IMR-90 (cell line): Measurements from ENCODE around the gene MMP25. TPM values are rescaled to one million over a fixed set of nuclear protein-coding genes. Genes with fewer than 3 reads are reported as not detected.

Source experiments
- ATAC-seq: fragments of 200-7000 bp; cut with Tn5 transposase; 2 replicates; pipeline ENCODE4 v1.9.1; 2020; ENCODE audit warnings: low read depth, mild to moderate bottlenecking, moderate library complexity
- BruUV-seq: library from RNA; stranded (reverse); fragments of 400-500 nt; replicated peaks from 2 replicates; lab custom pipeline; 2021; lab: Mats Ljungman, UMichigan
- CTCF ChIA-PET: fragments of 300-600 bp; formaldehyde crosslinking; extraction: SDS; loops from one replicate; lab custom pipeline; 2021; ENCODE audit warnings: antibody characterized with exemption; lab: Yijun Ruan, JAX
- POLR2A ChIA-PET: fragments of 300-600 bp; sonication (Branson Sonifier 250); formaldehyde crosslinking; loops from one replicate; lab custom pipeline; 2022; ENCODE audit warnings: antibody characterized with exemption; ENCODE audit not compliant: unreplicated experiment; lab: Charles Lee
- DNase-seq: peaks from one replicate; pipeline ENCODE4 v3.0.0; 2013
- H2AFZ ChIP-seq: replicated peaks from 2 replicates; pipeline ENCODE3; 2013; ENCODE audit warnings: low read length, mild to moderate bottlenecking; ENCODE audit not compliant: poor library complexity
- H2AK5ac ChIP-seq: 2 replicates; pipeline ENCODE4 v1.6.1; 2013; ENCODE audit warnings: low read depth, low read length, inconsistent platforms
- H2AK9ac ChIP-seq: replicated peaks from 2 replicates; pipeline ENCODE3; 2013; ENCODE audit warnings: mild to moderate bottlenecking, low read depth, low read length, moderate library complexity; ENCODE audit not compliant: poor library complexity
- H2BK120ac ChIP-seq: 2 replicates; pipeline ENCODE4 v1.6.1; 2013; ENCODE audit warnings: low read depth, low read length, inconsistent platforms
- H2BK15ac ChIP-seq: 3 replicates; pipeline ENCODE4 v1.6.1; 2013; ENCODE audit warnings: low read depth, low read length, inconsistent platforms
- H2BK20ac ChIP-seq: 2 replicates; pipeline ENCODE4 v1.6.1; 2013; ENCODE audit warnings: low read depth, mild to moderate bottlenecking, inconsistent platforms, low read length, moderate library complexity
- H2BK5ac ChIP-seq: 2 replicates; pipeline ENCODE4 v1.6.1; 2013; ENCODE audit warnings: mild to moderate bottlenecking, low read depth, low read length, inconsistent platforms; ENCODE audit not compliant: poor library complexity, severe bottlenecking
- H3K14ac ChIP-seq: replicated peaks from 2 replicates; pipeline ENCODE4 v1.6.1; 2013; ENCODE audit warnings: low read depth, low read length, inconsistent platforms
- H3K18ac ChIP-seq: 2 replicates; pipeline ENCODE4 v1.6.1; 2013; ENCODE audit warnings: low read depth, low read length, control low read depth
- H3K23ac ChIP-seq: 2 replicates; pipeline ENCODE4 v1.6.1; 2013; ENCODE audit warnings: low read depth, low read length, inconsistent platforms
- H3K27ac ChIP-seq: 2 replicates; pipeline ENCODE4 v1.5.1; 2013; ENCODE audit warnings: mild to moderate bottlenecking, control low read depth, low read length; ENCODE audit not compliant: insufficient read depth
- H3K27me3 ChIP-seq: 2 replicates; pipeline ENCODE4 v1.6.1; 2013; ENCODE audit warnings: low read length; ENCODE audit not compliant: control insufficient read depth, insufficient read depth
- H3K36me3 ChIP-seq: 2 replicates; pipeline ENCODE4 v1.6.1; 2013; ENCODE audit warnings: low read length, mixed read lengths; ENCODE audit not compliant: control insufficient read depth, insufficient read depth
- H3K4ac ChIP-seq: 2 replicates; pipeline ENCODE4 v1.6.1; 2013; ENCODE audit warnings: low read depth, low read length, inconsistent platforms
- H3K4me1 ChIP-seq: 2 replicates; pipeline ENCODE4 v1.6.1; 2013; ENCODE audit warnings: low read length, mixed read lengths; ENCODE audit not compliant: control insufficient read depth, insufficient read depth
- H3K4me2 ChIP-seq: 2 replicates; pipeline ENCODE4 v1.6.1; 2013; ENCODE audit warnings: low read depth, mild to moderate bottlenecking, control low read depth, low read length, moderate library complexity
- H3K4me3 ChIP-seq: 2 replicates; pipeline ENCODE4 v1.5.1; 2013; ENCODE audit warnings: low read depth, mild to moderate bottlenecking, control low read depth, low read length, moderate library complexity; ENCODE audit not compliant: insufficient read depth
- H3K56ac ChIP-seq: 2 replicates; pipeline ENCODE4 v1.6.1; 2013; ENCODE audit warnings: low read length, inconsistent platforms; ENCODE audit not compliant: insufficient read depth; ENCODE audit errors: extremely low read depth
- H3K79me1 ChIP-seq, 2 experiments: 2 replicates each; pipeline ENCODE4 v1.6.1; 2013; ENCODE audit warnings: low read length in 2 of 2, inconsistent platforms in 1 of 2, low read depth in 1 of 2
- H3K9ac ChIP-seq: 2 replicates; pipeline ENCODE4 v1.6.1; 2013; ENCODE audit warnings: low read depth, low read length, control low read depth
- H3K9me1 ChIP-seq: 2 replicates; pipeline ENCODE4 v1.6.1; 2013; ENCODE audit warnings: low read length, inconsistent platforms; ENCODE audit not compliant: insufficient read depth
- H3K9me3 ChIP-seq: 2 replicates; pipeline ENCODE4 v1.6.1; 2013; ENCODE audit warnings: low read length; ENCODE audit not compliant: control insufficient read depth, insufficient read depth
- H4K20me1 ChIP-seq: 2 replicates; pipeline ENCODE4 v1.6.1; 2013; ENCODE audit warnings: low read length, inconsistent platforms; ENCODE audit not compliant: insufficient read depth
- H4K5ac ChIP-seq: 2 replicates; pipeline ENCODE4 v1.6.1; 2013; ENCODE audit warnings: mild to moderate bottlenecking, low read depth, low read length, control low read depth
- H4K8ac ChIP-seq, 2 experiments: 2 replicates each; pipeline ENCODE4 v1.6.1; 2013; ENCODE audit warnings: low read depth in 2 of 2, low read length in 2 of 2, control low read depth in 1 of 2, inconsistent platforms in 1 of 2
- H4K91ac ChIP-seq: 2 replicates; pipeline ENCODE4 v1.6.1; 2013; ENCODE audit warnings: low read depth, low read length, inconsistent platforms; ENCODE audit not compliant: insufficient read depth
- BHLHE40 ChIP-seq: fragments of 150-350 bp; IDR thresholded peaks from 2 replicates; pipeline ENCODE4 v1.6.1; 2016; ENCODE audit warnings: mild to moderate bottlenecking, low read depth, low read length
- CEBPB ChIP-seq: IDR thresholded peaks from 2 replicates; pipeline ENCODE4 v1.6.1; 2012; ENCODE audit warnings: low read depth, low read length, improper control_type of control experiment
- CHD1 ChIP-seq: IDR thresholded peaks from 2 replicates; pipeline ENCODE4 v1.6.1; 2012; ENCODE audit warnings: low read depth, low read length, improper control_type of control experiment
- CTCF ChIP-seq: conservative IDR thresholded peaks from 2 replicates; pipeline ENCODE4 v1.5.1; 2012; ENCODE audit warnings: mild to moderate bottlenecking, low read depth, low read length, improper control_type of control experiment
- ELK1 ChIP-seq: fragments of 150-350 bp; IDR thresholded peaks from 2 replicates; pipeline ENCODE4 v1.6.1; 2016; ENCODE audit warnings: low read depth, mild to moderate bottlenecking, low read length, moderate library complexity, borderline replicate concordance
- FOS ChIP-seq: fragments of 150-350 bp; IDR thresholded peaks from 2 replicates; pipeline ENCODE4 v1.6.1; 2016; ENCODE audit warnings: low read depth, low read length
- MAFK ChIP-seq: IDR thresholded peaks from 2 replicates; pipeline ENCODE4 v1.6.1; 2012; ENCODE audit warnings: low read depth, low read length, improper control_type of control experiment
- MAZ ChIP-seq: IDR thresholded peaks from 2 replicates; pipeline ENCODE4 v1.6.1; 2012; ENCODE audit warnings: low read depth, mild to moderate bottlenecking, low read length, improper control_type of control experiment, moderate library complexity, borderline replicate concordance
- MXI1 ChIP-seq: IDR thresholded peaks from 2 replicates; pipeline ENCODE4 v1.6.1; 2012; ENCODE audit warnings: low read depth, mild to moderate bottlenecking, low read length, moderate library complexity, borderline replicate concordance
- NFE2L2 ChIP-seq: fragments of 150-350 bp; IDR thresholded peaks from 2 replicates; pipeline ENCODE4 v1.6.1; 2016; ENCODE audit warnings: low read depth, mild to moderate bottlenecking, low read length
- POLR2A ChIP-seq: IDR thresholded peaks from 2 replicates; pipeline ENCODE4 v1.6.1; 2012; ENCODE audit warnings: mild to moderate bottlenecking, low read depth, low read length
- RAD21 ChIP-seq: IDR thresholded peaks from 2 replicates; pipeline ENCODE4 v1.6.1; 2012; ENCODE audit warnings: low read length, improper control_type of control experiment
- RCOR1 ChIP-seq: IDR thresholded peaks from 2 replicates; pipeline ENCODE4 v1.6.1; 2012; ENCODE audit warnings: mild to moderate bottlenecking, low read length, improper control_type of control experiment; ENCODE audit not compliant: insufficient replicate concordance
- RFX5 ChIP-seq: IDR thresholded peaks from 2 replicates; pipeline ENCODE4 v1.8.0; 2012; ENCODE audit warnings: low read depth, mild to moderate bottlenecking, low read length, moderate library complexity
- SMC3 ChIP-seq: fragments of 150-350 bp; IDR thresholded peaks from 2 replicates; pipeline ENCODE4 v1.6.1; 2016; ENCODE audit warnings: low read depth, mild to moderate bottlenecking, antibody characterized with exemption, low read length, moderate library complexity
- USF2 ChIP-seq: fragments of 150-350 bp; IDR thresholded peaks from 2 replicates; pipeline ENCODE4 v1.6.1; 2017; ENCODE audit warnings: mild to moderate bottlenecking, antibody characterized with exemption, low read length, low read depth
- WGBS, 2 experiments: methylation state at CpG; one replicate each; pipeline versions ENCODE4 v1.1.5 to v1.1.7; 2013; ENCODE audit warnings: missing lambda C conversion rate in 2 of 2; ENCODE audit not compliant: insufficient read length in 1 of 2; ENCODE audit errors: extremely low coverage in 2 of 2; 5-methylcytosine and 5-hydroxymethylcytosine counted together
- dilution Hi-C: fragments of 300-500 bp; cut with HindIII; formaldehyde crosslinking; loops from one replicate; pipeline ENCODE4 v1.14.3; 2018; ENCODE audit warnings: low sequenced_read_pairs; ENCODE audit not compliant: unreplicated experiment
- in situ Hi-C: fragments of 300-500 bp; cut with MboI; formaldehyde crosslinking; loops from 3 replicates; pipeline ENCODE4 v1.14.3; 2019; ENCODE audit warnings: low sequenced_read_pairs, inconsistent platforms, mixed read lengths
- intact Hi-C: fragments of 100-400 bp; cut with micrococcal nuclease; formaldehyde crosslinking; loops from 2 replicates; pipeline ENCODE4 v1.10.0; 2022
- polyA plus RNA-seq, 3 experiments: library from polyadenylated mRNA; depleted of rRNA; stranded (reverse); fragments of >200 nt; gene quantifications; 2 replicates each; pipeline ENCODE4 v1.2.3, GENCODE V29; 2012; ENCODE audit warnings: low replicate concordance in 1 of 3
- total RNA-seq: library from RNA; depleted of rRNA; stranded (reverse); fragments of >200 nt; gene quantifications from 2 replicates; pipeline ENCODE4 v1.2.3, GENCODE V29; 2012

The MMP25 gene
- total and polyA plus RNA-seq, 2 of the 4 experiments (the other 2 are of a cell fraction): 0.07 TPM; not detected in 1

- Histone ChIP-seq H2BK120ac (no peak overlapping the region), H4K91ac (no peak overlapping the region), H2AK5ac (no peak overlapping the region), H3K36me3 (no peaks in the 10 kb centered on the region), H3K14ac (no peak overlapping the region), H4K5ac (no peak overlapping the region), H3K9ac (no peak overlapping the region), H2BK15ac (no peak overlapping the region), H3K56ac (no peak overlapping the region), H2BK20ac (no peak overlapping the region), H3K4ac (no peak overlapping the region), H3K27me3 (peaks cover 17% of the 10 kb centered on the region), H3K9me3 (no peaks in the 10 kb centered on the region), H4K8ac (no peak overlapping the region), H4K20me1 (no peaks in the 10 kb centered on the region), H3K27ac (no peak overlapping the region), H3K9me1 (no peaks in the 10 kb centered on the region), H2AK9ac (peak overlapping the region; percentile 28), H3K4me1 (no peaks in the 10 kb centered on the region), H3K79me1 (no peaks in the 10 kb centered on the region), H2AFZ (peak overlapping the region; percentile 39), H3K4me3 (no peak overlapping the region), H3K18ac (no peak overlapping the region), H3K4me2 (no peak overlapping the region), H3K23ac (no peak overlapping the region), H2BK5ac (no peak overlapping the region)
- TF ChIP-seq CEBPB: no peak
- TF ChIP-seq MAFK: no peak
- TF ChIP-seq MAZ: no peak
- no peak for TF ChIP-seq CTCF
- TF ChIP-seq RCOR1: no peak
- no peak for TF ChIP-seq CHD1
- no peak for TF ChIP-seq NFE2L2
- TF ChIP-seq RFX5: no peak
- TF ChIP-seq SMC3: no peak
- no peak for TF ChIP-seq FOS
- TF ChIP-seq MXI1: no peak
- no peak for TF ChIP-seq ELK1
- no peak for TF ChIP-seq BHLHE40
- TF ChIP-seq POLR2A: no peak
- TF ChIP-seq RAD21: no peak
- no peak for TF ChIP-seq USF2
- ChIA-PET CTCF (no interaction called here), POLR2A (no interaction called here)
- in situ Hi-C loops (no loop called here), dilution Hi-C loops (no loop called here), intact Hi-C loops (no loop called here)
- BruUV-seq: no TSS peak
- DNase-seq (no peak), ATAC-seq (no peak)
- no CpG with 5 or more reads among the region's 14 CpGs for WGBS, 2 experiments
Observed at GRCh38 chr16:3086596-3087242, 40.4 kb downstream of the MMP25 start.
